ENCODE measurements around the gene CCDC69.

The CCDC69 gene

DNA sequence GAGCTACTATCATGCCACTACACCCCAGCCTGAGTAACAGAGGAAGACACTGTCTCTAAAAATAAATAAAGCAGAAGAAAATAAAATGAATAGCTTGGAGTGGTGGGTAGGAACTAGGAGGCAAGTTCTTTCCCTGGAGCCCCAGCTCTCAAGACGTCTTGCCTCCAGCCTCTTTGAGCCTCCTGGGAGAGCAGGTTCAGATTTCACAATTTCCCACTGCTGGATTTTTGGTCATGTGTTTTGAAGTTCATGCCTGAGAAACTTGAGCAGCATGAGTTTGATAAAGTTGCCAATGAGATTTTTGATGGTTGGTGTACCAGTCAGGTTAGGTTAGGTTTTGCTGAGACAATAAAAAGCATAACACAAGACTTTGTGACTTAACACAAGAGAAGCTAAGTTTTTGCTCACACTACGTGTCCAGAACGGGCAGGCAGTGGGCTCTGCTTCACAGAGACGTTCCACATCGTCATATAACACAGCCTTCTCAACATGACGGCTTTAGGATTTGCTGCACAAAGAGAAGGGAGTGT, 4.1 kb upstream of the CCDC69 start:
- in situ Hi-C loops (cut with HindIII; ENCODE audit: low pct_unique_long_range_greater_than_20kb, low sequenced_read_pairs), result no loop called here
- no peak for TF ChIP-seq JUND (IDR thresholded peaks at IDR 0.05; ENCODE audit: low read depth)
- DNase-seq (ENCODE audit: low read depth in 1 of 2, low spot score in 1 of 2), result no peak

- DNase-seq (ENCODE audit: low read depth in 1 of 2, low spot score in 1 of 2), result no peak
- in situ Hi-C loops (cut with HindIII; ENCODE audit: low pct_unique_long_range_greater_than_20kb, low sequenced_read_pairs), result no loop called here
- TF ChIP-seq JUND (IDR thresholded peaks at IDR 0.05; ENCODE audit: low read depth), result no peak
Observed at GRCh38 chr5:151225475-151225874, 1.6 kb upstream of the CCDC69 start.

GRCh38 chr5:151225071-151225470, 1.2 kb upstream of the CCDC69 start:
- DNase-seq (ENCODE audit: low read depth in 1 of 2, low spot score in 1 of 2), result no peak
- TF ChIP-seq JUND (IDR thresholded peaks at IDR 0.05; ENCODE audit: low read depth), result no peak
- in situ Hi-C loops (cut with HindIII; ENCODE audit: low pct_unique_long_range_greater_than_20kb, low sequenced_read_pairs), result no loop called here

DNA sequence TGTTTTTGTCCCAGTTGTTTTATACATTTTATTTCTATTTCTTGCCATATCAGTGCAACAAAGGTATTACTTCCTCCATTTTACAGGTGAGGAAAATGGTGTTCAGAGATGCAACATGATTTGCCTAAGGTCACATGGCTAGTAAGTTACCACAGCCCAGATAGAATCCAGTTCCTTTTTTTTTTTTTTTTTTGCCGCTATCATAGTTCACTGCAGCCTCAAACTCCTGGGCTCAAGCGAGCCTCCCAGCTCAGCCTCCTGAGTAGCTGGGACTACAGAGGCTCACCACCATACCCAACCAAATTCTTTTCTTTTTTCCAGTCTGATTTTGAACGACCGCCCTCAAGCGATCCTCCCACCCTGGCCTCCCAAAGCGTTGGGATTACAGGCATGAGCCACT, 480 bp upstream of the CCDC69 start:
- in situ Hi-C loops (cut with HindIII; ENCODE audit: low pct_unique_long_range_greater_than_20kb, low sequenced_read_pairs), result no loop called here
- no peak for TF ChIP-seq JUND (IDR thresholded peaks at IDR 0.05; ENCODE audit: low read depth)
- no peak for DNase-seq (ENCODE audit: low read depth in 1 of 2, low spot score in 1 of 2)

DNA sequence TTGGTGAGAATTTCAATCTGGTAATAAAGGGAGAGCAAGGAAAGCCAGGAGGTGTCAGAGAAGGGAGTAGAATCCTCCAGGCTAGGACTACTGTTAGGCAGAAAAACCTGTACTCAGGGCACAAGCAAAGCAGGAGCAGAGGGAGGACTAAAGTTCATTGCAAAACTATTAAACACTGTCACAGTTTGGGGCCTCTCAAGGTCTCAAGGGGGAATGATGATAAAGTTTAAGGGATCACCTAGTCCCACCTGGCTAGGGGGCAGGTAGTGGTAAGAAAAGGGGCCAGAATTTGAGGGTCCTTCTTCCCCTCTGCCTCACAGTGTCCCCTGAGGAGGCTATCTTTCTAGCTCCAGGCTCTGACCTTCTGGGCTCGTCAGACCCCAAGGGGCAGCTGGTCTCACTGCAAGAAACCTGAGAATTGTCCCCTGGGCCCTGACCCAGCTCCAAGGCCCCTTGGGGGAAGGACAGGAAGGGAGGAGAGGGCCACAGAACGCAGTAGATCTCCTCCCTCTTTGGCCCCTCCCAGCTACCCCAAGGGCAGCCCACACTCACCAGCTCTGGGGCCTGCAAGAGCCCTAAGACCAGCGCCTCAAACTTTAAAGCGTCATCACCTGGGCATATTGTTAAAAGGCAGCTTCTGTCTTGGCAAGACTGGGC, 974 bp downstream of the CCDC69 start:
- in situ Hi-C loops (cut with HindIII; ENCODE audit: low pct_unique_long_range_greater_than_20kb, low sequenced_read_pairs), result no loop called here
- DNase-seq (ENCODE audit: low read depth in 1 of 2, low spot score in 1 of 2), result no peak
- TF ChIP-seq JUND (IDR thresholded peaks at IDR 0.05; ENCODE audit: low read depth), result no peak

GRCh38 chr5:151222054-151222789, 1.7 kb downstream of the CCDC69 start:
- TF ChIP-seq JUND (IDR thresholded peaks at IDR 0.05; ENCODE audit: low read depth), result no peak

DNA sequence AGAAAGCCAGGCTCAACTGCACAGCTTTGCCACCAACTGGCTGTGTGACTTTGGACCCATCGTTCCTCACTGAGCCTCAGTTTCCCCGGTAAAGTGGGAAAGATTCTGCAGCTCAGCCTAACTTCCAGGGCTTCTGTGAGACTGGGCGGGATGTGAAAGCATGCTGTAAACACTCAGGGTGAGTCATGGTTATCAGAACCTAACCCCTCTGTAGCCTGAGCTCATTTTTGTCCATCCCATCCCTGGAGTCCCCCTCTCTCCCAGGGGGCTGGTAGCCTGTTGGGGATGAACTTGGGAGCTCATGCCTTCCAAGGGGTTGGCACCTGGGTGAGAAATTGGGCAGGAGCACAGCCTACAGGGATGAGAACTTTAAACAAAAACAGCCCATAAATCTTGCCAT, 2.3 kb downstream of the CCDC69 start:
- DNase-seq (ENCODE audit: low read depth in 1 of 2, low spot score in 1 of 2), result no peak
- TF ChIP-seq JUND (IDR thresholded peaks at IDR 0.05; ENCODE audit: low read depth), result no peak
- in situ Hi-C loops (cut with HindIII; ENCODE audit: low pct_unique_long_range_greater_than_20kb, low sequenced_read_pairs), result no loop called here

More at GRCh38 chr5:151222054-151222789, 1.7 kb downstream of the CCDC69 start:
- in situ Hi-C loops (cut with HindIII; ENCODE audit: low pct_unique_long_range_greater_than_20kb, low sequenced_read_pairs), result no loop called here
- no peak for DNase-seq (ENCODE audit: low read depth in 1 of 2, low spot score in 1 of 2)

DNA sequence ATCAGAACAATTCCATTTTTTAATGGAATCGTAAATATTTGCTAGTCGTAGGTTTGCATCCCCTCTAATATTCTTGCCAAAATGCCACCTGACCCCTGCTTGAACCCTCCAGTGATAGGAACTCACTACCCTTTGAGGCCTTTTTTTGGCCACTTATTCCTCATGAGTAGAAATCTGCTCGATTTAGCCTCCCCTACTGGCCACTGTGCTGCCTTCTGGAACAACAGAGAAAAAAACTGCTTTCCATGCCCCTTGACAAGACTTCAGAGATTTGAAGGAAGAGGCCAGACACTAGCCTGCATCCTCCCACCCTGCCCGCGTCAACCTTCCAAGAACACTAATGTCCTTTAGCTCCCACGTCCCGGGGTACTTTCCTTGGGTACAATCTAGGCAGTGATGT, 4.1 kb downstream of the CCDC69 start:
- in situ Hi-C loops (cut with HindIII; ENCODE audit: low pct_unique_long_range_greater_than_20kb, low sequenced_read_pairs), result no loop called here
- TF ChIP-seq JUND (IDR thresholded peaks at IDR 0.05; ENCODE audit: low read depth), result no peak
- no peak for DNase-seq (ENCODE audit: low read depth in 1 of 2, low spot score in 1 of 2)

DNA sequence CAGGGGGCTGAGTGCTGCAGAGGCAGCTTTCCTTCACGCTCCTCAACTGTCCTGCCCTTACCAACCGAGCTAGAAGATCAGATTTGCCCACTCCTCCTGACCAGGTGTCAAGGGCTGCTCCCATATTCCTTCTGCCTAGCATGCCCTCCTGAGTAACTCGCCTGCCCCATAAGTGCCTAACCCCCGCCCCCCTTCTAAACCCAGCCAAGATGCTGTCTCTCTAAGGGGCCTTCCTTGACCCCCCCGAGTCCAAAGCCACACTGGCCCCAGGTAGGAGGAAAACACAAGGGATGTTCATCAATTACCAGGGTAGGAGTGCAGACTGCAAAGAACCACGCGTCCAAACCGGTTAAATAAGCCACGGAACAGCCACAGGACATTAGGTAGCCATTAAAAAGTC, 4.8 kb downstream of the CCDC69 start:
- DNase-seq (ENCODE audit: low read depth in 1 of 2, low spot score in 1 of 2), result no peak
- TF ChIP-seq JUND (IDR thresholded peaks at IDR 0.05; ENCODE audit: low read depth), result no peak
- in situ Hi-C loops (cut with HindIII; ENCODE audit: low pct_unique_long_range_greater_than_20kb, low sequenced_read_pairs), result no loop called here

DNA sequence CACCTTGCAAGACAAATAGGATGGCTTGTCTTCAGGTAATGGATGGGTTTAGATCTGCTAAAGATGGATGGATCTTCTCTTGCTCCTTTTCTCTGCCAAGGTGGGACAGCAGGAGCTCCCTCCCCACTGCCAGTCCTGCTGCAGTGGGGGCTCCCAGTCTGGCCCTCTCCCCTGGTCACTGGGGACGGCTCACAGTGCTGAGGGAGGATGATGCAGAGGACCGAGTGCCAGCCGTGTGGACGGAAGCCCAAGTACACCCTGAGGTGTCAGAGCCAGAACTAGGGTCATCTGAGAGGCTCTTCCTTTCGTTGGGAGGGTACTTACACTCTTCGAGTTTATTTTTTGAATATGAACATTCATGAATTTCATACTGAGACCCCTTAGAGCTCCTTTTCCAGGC, 5.7 kb downstream of the CCDC69 start:
- no peak for TF ChIP-seq JUND (IDR thresholded peaks at IDR 0.05; ENCODE audit: low read depth)
- DNase-seq (ENCODE audit: low read depth in 1 of 2, low spot score in 1 of 2), result no peak
- in situ Hi-C loops (cut with HindIII; ENCODE audit: low pct_unique_long_range_greater_than_20kb, low sequenced_read_pairs), result no loop called here

DNA sequence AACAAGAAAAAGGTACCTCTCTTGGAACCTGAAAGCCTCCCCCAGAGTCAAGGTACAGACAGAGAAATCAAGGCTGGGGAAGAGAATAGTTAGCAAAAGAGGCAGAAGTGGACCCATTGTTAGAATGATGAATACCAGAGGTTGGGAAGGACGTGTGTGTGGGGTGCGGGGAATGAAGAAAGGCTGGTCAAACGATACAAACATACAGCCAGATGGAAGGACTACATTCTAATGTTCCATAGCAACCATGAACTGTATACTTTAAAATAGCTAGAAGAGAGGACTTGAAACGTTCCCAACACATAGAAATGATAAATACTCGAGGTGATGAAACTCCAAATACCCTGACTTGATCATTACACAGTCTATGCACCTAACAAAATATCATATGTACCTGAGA, 7.1 kb downstream of the CCDC69 start:
- no peak for TF ChIP-seq JUND (IDR thresholded peaks at IDR 0.05; ENCODE audit: low read depth)
- no peak for DNase-seq (ENCODE audit: low read depth in 1 of 2, low spot score in 1 of 2)
- in situ Hi-C loops (cut with HindIII; ENCODE audit: low pct_unique_long_range_greater_than_20kb, low sequenced_read_pairs), result no loop called here

- no peak for TF ChIP-seq JUND (IDR thresholded peaks at IDR 0.05; ENCODE audit: low read depth)
- DNase-seq (ENCODE audit: low read depth in 1 of 2, low spot score in 1 of 2), result no peak
- in situ Hi-C loops (cut with HindIII; ENCODE audit: low pct_unique_long_range_greater_than_20kb, low sequenced_read_pairs), result no loop called here
Observed at GRCh38 chr5:151215546-151215880, 8.4 kb downstream of the CCDC69 start.
